MV-4-11 (cell line): ENCODE data around the gene ASS1.
"Not testable (repeated sequence)": the region's sequence is repeated elsewhere in the genome, so short reads cannot be mapped to it uniquely, and the experiment has no call there.

Experiments
- DNase-seq: peaks from one replicate; lab custom pipeline; 2025; lab: John Stamatoyannopoulos, UW

Gene ASS1

DNA sequence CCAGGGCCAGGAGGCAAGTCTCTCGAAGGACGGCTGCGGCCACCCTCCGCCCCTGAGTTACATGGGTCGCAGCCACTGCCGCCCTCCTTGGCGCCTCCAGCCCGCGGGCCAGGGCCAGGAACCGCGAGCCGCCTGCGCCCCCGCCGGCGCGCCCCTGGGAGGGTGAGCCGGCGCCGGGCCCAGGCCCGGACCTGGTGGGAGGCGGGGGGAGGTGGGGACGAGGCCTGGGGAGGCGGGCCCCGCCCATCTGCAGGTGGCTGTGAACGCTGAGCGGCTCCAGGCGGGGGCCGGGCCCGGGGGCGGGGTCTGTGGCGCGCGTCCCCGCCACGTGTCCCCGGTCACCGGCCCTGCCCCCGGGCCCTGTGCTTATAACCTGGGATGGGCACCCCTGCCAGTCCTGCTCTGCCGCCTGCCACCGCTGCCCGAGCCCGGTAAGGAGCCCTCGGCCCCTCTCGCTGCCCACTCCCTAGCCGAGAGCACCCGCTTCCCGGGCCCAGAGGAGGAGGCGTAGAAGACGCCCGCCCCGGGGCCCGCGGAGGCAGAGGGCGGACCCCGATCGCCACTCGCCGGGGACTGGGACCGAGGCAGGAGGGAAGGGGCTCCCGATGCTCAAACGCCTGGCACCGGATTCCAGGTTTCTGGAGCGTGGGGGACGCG is at the start of gene ASS1:
ASS1 (plus strand) TSS at position 397 of the 657 bp plus-strand sequence. CDS start 7,268 bp downstream, outside the sequence.
- peak; percentile 40 for DNase-seq

DNA sequence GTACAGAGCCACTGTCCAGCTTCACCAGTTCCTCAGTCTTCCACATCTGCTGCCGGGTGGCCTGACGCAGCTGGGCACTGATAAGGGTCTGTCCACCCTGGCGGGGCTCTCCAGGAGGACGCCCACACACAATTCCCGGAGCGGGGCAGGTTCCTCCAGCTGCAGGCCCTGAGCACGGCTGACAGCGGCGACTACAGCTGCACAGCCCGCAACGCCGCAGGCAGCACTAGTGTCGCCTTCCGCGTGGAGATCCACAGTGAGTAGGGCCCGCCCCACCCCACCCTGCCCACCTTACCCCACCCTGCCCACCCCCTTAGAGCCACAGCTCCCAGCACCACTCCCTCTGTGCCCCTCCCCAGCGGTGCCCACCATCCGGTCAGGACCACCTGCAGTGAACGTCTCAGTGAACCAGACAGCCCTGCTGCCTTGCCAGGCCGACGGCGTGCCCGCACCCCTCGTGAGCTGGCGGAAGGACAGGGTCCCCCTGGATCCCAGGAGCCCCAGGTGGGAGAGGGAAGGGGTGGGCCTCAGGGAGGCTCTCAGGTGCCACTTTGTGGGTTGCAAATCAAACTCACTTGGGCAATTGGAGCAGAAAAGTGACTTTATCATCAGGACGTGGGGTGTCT is 48.8 kb upstream of the ASS1 start:
- no peak for DNase-seq

DNA sequence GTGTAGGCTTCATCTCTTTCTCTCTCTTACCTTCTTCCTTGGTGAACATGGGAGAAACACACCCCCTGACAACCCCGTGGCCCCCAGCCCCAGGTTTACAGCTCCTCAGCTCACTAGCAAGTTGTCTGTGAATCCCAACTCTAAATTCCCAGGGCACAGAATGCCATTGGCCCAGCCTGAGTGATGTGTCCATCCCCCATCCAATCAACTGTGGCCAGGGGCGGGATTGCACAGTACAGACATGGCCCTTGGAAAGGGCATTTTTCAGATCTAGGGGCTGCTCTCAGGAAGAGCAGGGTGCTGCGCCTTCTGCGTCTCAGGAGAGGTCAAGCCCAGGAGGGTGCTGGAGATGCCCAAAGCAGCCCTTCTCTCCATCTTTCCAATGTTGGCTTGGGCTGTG is 48.2 kb upstream of the ASS1 start:
- no peak for DNase-seq

DNA sequence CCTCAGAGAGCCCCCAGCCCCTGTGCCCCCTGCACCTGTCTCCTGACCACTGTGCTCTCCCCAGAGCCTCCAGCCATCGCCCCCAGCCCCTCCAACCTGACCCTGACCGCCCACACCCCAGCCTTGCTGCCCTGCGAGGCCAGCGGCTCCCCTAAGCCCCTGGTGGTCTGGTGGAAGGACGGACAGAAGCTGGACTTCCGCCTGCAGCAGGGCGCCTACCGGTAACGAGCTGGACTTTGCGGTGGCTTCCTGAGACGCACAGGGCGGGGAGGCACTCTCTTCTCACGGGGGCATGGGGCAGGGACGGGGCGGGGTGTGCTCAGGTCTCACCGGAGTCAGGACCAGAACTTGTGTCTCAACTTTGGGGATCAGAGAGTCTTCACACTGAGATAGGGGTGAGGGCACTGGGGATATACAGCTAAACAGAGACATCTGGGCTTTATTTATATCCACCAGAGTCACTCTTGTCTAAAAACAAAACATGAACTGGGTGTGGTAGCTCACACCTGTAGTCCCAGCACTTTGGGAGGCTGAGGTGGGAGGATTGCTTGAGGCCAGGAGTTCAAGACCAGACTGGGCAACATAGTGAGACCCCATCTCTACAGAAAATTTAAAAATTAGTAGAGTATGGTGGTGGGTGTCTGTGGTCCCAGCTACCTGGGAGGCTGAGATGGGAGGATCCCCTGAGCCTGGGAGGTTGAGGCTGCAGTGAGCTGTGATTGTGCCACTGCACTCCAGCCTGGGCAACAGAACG is 46.1 kb upstream of the ASS1 start:
- DNase-seq, result no peak

DNA sequence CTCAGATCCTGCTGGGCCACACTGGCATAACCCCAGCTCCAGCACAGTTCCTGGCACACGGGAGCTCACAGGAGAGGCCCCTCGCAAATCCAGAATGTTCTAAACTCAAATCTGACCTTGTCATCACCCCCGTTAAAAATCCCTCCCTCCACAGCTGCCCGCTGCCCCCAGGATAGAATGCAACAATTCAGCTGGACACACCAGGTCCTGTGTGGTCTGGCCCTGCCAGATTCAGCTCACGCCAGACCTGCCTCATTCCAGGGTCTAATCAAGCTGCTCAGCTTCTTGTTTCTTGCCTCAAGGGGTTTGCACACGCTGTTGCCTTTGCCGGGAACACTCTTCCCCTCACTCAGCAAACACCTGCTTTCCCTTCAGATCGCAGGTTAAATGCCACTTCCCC is 45.0 kb upstream of the ASS1 start:
- no peak for DNase-seq

DNA sequence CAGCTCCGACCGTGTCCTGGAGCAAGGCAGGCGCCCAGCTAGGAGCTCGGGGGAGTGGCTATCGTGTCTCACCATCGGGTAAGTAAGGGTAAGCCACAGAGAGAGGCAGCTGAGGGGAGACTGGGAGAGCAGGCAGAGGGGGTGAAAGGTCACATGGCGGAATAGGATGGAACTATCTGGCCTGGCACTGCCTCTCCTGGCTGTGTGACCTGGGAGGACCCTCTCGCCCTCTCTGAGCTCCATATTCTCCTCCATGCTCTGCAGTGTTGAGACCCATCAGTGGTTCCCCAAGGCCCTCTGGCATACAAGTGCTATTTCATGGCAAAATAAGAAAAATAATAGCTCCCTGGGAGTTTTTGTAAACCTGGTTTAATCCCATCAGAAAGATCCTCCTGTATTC is 43.9 kb upstream of the ASS1 start:
- no peak for DNase-seq

DNA sequence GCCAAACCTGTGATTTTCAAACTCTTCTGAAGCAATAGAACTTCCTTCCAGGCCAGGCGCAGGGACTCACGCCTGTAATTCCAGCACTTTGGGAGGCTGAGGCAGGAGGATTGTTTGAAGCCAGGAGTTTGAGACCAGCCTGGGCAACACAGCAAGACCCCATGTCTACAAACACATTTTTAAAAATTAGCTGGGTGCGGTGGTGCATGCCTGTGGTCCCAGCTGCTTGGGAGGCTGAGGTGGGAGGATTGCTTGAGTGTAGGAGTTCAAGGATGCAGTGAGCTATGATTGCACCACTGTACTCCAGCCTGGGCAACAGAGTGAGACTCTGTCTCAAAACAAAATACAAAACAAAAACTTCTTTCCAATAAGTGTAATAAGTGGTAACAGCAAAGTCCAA is 43.0 kb upstream of the ASS1 start:
- not testable (repeated sequence) for DNase-seq

DNA sequence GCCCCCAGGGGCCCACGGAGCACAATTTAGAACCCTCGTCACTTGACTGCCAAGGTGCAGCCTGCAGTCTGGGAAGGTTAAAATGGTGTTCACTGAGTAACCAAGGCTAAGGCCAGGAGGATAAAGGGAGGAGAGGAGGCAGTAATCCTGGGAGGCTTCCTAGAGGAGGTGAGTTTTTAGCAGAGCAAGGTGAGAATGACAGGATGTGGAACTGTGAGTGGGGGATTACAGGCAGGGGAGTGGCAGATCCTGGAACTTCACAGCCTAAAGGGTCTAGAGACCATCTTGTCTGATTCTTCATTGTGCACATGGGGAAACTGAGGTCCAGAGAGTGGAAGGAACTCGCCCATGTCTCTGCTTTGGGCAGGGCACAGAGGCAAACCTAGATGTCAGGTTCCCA is 42.5 kb upstream of the ASS1 start:
- no peak for DNase-seq

DNA sequence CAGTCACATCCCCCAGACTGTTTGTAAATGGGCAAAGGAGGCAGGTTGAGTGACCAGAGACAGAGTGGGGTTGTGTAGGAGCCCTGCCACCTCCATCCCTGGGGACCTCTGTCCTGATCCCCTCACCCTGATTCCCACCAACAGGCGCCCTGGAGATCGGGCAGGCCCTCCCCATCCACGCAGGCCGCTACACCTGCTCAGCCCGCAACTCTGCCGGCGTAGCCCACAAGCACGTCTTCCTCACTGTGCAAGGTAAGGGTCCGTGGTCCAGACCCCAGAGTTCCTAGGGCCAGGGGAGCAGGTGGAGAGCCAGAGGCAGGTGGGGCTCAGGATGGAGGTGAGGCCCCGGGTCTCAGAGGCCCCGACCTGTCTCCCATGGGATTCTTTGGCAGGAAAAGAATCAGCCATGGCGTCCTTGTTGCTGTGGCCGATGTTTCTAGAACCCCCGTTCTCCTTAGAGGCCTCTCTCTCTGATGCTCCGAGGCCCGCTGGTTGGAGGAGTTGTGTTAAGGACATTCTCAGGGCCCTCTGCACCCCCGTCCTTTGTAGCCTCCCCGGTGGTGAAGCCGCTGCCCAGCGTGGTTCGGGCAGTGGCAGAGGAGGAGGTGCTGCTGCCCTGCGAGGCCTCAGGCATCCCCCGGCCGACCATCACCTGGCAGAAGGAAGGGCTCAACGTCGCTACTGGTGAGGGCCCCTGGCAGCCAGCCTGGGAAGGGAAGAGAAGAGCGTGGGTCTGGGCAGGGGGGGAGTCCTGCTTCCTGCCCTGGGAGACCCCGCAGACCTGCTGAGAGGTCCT is 41.9 kb upstream of the ASS1 start:
- no peak for DNase-seq

DNA sequence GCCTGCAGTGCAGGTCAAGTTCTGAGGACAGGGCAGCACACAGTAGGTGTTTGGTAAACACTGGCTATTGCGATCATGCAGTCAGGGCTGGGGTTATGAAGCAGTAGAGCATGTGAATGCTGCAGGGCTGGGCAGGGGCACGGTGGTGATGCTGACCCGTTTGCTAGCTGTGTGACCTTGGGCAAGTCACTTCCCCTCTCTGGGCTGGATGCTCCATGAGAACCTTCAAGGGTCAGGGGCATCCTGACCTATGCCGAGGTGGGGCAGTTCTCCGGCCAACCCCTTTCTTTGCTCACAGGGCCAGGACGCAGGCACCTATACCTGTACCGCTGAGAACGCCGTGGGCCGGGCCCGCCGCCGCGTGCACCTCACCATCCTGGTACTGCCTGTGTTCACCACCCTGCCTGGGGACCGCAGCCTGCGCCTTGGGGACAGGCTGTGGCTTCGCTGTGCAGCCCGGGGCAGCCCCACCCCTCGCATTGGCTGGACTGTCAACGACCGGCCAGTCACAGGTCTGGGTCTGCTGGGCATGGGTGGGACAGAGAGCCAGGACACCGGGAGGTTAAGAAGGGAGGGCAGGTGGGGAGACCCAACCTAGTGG is 39.0 kb upstream of the ASS1 start:
- DNase-seq, result no peak

DNA sequence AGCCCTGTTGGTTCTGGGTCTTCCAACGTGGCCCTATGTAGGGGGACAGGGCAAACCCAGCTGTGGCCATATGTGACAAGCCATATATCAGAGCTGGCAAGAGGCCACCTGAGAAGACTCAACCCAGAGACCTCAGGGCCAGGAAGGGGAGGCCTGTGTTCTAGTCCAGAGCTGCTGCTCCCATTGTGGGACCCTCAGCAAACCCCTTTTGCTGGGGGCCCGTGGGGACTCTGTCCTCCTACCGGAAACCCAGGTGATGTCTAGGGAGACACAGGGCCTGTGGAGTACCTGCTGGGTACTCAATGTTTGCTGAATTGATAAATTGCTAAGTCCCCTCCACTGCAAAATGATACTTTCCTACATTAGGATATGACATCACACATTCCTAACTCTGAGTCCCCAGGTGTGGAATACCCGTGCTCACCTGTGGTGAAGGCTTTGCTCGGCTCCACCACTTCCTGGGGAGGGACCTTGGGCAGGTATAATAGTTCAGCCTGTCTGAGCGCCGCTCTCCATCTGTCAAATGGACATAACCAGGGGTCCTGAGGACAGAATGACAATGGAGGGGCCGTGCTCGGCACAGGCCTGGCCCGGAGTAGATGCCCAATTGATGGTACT is 38.4 kb upstream of the ASS1 start:
- no peak for DNase-seq

DNA sequence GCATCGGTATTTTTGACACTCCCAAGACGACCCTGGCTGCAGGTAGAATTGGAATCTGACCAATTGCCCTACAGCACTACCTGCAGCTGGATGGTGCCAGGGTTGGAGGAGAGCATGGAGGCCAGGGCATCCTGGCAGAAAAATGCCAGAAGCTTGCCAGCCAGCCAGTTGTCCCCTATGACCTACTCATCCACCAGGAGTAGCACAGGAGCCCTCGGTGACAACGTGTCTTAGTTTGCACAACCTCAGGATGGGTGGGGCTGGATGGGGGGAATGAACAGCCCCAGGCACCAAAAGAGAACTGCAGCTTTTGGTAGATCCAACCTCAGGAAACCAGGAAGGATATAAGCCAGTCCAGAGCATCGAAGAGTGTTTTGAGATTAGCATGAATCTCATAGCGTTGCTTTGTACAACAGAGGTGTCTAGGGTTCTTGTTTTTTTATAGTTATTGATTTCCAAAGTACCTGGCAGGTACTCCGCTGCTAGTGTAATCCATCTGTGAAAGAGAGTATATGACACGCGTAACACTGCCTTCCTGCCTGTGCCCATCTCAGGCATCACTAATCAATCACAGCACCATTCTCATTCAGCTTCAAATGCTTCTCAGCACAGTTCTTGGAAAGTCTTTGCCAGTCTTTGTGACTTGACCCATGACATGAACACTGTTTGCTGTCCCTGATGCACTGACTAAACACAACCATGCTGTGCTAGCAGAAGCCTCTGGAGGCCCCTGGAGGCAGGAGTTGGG is 36.7 kb upstream of the ASS1 start:
- no peak for DNase-seq

DNA sequence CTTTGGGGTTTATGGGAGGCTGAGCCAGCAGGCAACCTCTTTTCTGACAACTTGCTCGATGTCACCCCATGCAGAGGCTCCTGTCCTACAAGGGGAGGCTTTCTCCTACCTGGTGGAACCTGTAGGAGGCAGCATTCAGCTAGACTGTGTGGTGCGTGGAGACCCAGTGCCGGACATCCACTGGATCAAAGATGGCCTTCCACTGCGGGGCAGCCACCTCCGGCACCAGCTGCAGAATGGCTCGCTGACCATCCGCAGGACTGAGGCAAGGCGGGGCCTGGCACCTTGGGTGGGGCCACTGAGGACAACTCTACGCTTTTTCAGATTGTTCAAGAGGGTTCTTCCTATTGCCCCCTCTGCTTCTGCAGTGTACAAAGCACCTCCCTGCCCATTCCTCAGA is 36.1 kb upstream of the ASS1 start:
- no peak for DNase-seq

DNA sequence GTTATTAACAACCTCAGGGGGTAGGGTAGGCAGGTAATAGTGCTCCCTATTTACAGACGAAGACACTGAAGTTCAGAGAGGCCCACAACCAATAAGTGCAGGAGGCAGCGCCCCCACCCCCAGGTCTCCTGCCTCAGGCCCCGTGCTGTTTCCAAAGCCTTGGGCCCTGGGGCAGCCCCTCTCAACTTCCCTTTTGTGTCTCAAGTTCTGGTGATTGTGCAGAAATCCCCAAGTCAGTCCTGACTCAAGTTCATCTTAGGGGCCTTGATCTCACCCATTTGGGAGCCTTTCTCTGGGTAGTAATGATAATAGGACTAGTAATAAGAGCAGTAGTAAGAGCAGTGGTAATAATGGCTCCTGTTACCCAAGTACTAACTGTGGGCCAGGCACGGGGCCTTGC is 35.5 kb upstream of the ASS1 start:
- no peak for DNase-seq

DNA sequence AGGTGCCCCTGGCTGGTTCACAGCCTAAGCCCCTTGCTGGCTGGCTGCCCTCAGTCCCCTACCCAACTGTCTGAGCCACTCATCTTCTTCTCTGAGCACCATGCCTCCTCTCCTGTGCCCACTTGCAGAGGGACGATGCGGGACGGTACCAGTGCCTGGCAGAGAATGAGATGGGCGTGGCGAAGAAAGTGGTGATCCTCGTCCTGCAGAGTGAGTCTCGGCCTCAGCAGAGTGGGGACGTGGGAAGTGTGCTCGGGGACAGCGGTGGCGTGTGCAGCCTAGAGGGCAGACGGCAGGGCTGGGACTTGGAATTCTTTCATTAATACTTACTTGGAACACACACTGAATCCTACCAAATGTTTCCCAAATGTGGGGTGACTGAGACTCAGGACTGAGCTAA is 34.3 kb upstream of the ASS1 start:
- no peak for DNase-seq

DNA sequence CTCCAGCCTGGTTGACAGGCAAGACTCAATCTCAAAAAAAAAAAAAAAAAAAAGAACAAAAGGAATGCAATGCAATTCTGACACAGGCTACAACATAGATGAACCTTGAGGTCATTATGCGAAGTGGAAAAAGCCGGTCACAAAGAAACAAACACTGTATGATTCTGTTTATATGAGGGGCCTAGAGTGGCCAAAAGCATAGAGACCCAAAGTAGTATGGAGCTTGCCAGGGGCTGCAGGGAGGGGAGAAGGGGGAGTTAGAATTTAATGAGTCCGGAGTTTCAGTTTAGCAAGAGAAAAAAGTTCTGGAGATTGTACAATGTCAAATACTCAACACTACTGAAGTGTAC is 33.2 kb upstream of the ASS1 start:
- no peak for DNase-seq

DNA sequence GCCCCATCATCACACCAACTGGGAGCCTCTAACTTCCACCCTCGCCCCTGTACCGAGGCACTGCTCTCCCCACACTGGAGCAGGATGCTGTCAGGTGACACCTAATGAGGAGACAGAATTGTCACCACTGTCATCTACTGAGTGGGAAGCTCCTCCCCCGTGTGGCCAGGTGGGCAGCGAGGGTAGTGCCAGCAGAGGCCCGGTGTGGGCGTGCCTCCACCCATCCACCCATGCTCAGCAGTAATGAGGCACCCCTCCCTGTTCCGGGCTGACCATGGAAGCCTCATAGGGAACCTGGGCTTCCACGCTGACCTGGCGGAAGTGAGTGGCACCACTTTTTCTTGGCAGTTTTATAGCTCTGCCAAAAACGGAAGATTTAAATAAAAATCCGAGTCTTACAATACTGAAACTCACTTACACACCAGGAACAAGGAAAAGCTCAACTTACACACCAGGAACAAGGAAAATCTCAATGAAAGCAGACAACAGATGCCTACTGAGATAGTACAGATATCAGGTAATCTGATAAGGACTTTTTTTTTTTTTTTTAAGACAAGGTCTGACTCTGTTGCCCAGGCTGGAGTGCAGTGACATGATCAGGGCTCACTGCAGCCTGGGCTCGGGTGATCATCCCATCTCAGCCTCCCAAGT is 30.6 kb upstream of the ASS1 start:
- DNase-seq, result no peak

DNA sequence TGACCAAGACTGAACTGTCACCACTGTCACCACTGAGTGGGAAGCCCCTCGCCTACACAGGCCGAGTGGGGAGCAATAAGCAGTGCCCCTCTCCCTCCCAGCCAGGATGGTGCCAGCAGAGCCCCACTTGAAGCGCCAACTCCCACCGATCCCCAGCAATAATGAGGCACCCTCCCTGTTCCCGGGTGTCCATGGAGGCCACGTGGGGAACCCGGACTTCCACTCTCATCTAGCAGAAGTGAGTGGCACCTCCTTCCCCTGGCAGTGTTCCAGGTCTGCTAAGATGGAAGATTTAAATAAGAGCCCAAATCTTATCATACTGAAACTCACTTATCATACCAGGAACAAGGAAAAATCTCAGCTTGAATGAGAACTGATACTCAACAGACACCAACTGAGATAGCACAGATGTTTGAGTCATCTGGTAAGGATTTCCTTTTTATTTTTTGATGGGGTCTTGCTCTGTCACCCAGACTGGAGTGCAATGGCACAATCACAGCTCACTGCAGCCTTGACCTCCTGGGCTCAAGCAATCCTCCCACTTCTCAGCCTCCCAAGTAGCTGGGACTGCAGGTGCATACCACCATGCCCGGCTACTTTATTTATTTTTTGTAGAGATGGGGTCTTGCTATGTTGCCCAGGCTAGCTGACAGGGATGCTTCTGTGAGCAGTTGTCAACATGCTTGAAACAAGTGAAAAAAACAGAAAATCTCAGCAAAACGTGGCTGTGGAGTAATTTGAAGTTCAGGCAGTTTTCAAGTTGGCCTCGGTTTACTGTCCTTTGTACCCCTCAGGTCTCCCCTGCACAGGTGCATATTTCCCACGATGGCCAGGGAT is 29.6 kb upstream of the ASS1 start:
- peak; percentile 36 for DNase-seq

DNA sequence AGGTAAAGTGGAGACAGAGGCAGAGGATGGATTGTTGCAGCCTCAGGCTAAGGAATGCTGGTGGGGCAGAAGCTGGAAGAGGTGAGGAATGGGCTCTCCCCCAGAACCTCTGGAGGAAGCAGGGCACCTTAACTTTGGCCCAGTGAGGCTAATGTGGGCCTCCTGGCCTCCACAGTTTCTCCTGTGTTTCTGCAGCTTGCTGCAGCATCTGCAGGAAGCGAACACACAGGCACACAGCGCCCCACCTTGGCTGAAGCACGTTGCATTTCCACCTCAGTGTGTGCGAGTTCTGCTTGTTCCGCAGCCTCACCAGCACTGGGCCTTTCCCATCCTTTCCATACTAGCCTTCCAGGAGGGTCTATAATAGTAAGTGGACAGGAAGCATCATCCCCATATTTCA is 27.2 kb upstream of the ASS1 start:
- DNase-seq, result no peak

DNA sequence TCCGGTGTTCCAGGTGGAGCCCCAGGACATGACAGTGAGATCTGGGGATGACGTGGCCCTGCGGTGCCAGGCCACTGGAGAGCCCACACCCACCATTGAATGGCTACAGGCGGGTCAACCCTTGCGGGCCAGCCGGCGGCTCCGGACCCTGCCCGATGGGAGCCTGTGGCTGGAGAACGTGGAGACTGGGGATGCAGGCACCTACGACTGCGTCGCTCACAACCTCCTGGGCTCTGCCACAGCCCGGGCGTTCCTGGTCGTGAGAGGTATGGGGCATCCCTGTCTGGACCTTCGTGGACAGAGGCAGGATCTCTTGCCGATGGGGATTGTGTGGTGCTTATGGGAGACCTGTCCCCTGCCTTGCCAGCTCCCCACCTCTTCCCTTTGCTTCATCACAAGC is 26.0 kb upstream of the ASS1 start:
- no peak for DNase-seq
